GM19467 (cell line): ENCODE measurements around the gene GRIP2.

Experiments used
- ATAC-seq: cut with Tn5 transposase; IDR thresholded peaks from one replicate; pipeline ENCODE4 v1.9.1; 2021; ENCODE audit warnings: mild to moderate bottlenecking, moderate library complexity; ENCODE audit not compliant: unreplicated experiment

The GRIP2 gene

DNA sequence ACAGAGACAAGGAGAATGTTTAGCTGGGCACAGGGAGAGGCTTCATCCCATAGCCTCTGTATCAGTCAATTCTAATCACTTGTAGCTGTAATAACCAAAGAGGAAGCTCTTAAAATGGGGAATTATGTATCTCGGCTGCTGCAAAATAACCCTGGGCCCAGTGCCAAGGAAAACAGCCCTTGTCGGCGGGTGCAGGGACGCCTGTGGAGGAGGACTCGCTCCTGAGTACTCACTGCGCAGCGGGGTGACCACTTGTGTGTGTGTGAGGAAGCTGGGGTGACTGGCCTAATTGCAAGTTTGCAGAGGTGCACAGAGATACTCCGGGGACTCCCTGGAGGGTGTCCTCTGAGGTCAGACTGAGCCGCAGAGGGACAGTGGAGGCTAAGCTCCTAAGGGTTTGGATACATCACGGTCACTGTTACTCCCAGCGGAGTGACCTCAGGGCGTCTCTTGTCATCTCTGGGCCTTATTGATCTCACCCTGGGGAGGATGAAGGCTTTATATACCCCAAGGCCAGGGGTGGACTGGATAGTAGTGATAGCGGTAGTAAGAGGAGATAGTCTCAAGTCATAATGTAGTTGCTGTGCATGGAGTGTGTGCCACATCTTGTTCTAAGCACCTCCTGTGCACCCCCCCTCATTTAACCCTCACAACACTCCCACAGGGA is 100.5 kb downstream of the GRIP2 start:
- no peak for ATAC-seq
